Activated B cell treated with CpG ODN at 0.5 μM for 24 hours (primary cell): ENCODE measurements around the gene OSBPL1A. TPM values are rescaled to one million over a fixed set of nuclear protein-coding genes. Genes with fewer than 3 reads are reported as not detected.

Experiments
- ATAC-seq: fragments of 200-7000 bp; cut with Tn5 transposase; one replicate; pipeline ENCODE4 v1.10.0; 2021; ENCODE audit warnings: low read depth, mild to moderate bottlenecking, moderate library complexity
- CTCF ChIA-PET: fragments of 350-600 bp; sonication (Branson Sonifier 250); formaldehyde crosslinking; loops from one replicate; lab custom pipeline; 2021; ENCODE audit warnings: antibody characterized with exemption; lab: Charles Lee
- POLR2A ChIA-PET: fragments of 350-600 bp; sonication (Branson Sonifier 250); formaldehyde crosslinking; loops from one replicate; lab custom pipeline; 2021; ENCODE audit warnings: antibody characterized with exemption; lab: Charles Lee
- DNase-seq: peaks from one replicate; pipeline ENCODE4 v3.0.0; 2022
- H3K27ac Mint-ChIP-seq: one replicate; pipeline ENCODE4 v1.8.0; 2020; ENCODE audit warnings: mixed read lengths
- H3K27me3 Mint-ChIP-seq: one replicate; pipeline ENCODE4 v1.8.0; 2021; ENCODE audit warnings: mixed read lengths
- H3K36me3 Mint-ChIP-seq: one replicate; pipeline ENCODE4 v1.8.0; 2021; ENCODE audit warnings: low read depth, mixed read lengths
- H3K4me1 Mint-ChIP-seq: one replicate; pipeline ENCODE4 v1.8.0; 2021; ENCODE audit warnings: mixed read lengths
- H3K4me3 Mint-ChIP-seq: one replicate; pipeline ENCODE4 v1.8.0; 2020; ENCODE audit warnings: mild to moderate bottlenecking, mixed read lengths
- H3K9me3 Mint-ChIP-seq: one replicate; pipeline ENCODE4 v1.8.0; 2020; ENCODE audit warnings: mixed read lengths
- intact Hi-C: fragments of 100-400 bp; cut with micrococcal nuclease; formaldehyde crosslinking; loops from one replicate; pipeline ENCODE4 v1.15.1; 2024
- total RNA-seq: library from RNA; stranded (reverse); gene quantifications from 2 replicates; pipeline ENCODE4 v1.2.3, GENCODE V29; 2022
- TF ChIP-seq, protein P1 (sequence below): fragments of 200-600 bp; IDR thresholded peaks from one replicate; pipeline ENCODE4 v1.8.0; 2022; ENCODE audit warnings: antibody characterized with exemption, mild to moderate bottlenecking

Gene OSBPL1A
- total RNA-seq, 1 donor from 2014 or later = 0.80 TPM

DNA sequence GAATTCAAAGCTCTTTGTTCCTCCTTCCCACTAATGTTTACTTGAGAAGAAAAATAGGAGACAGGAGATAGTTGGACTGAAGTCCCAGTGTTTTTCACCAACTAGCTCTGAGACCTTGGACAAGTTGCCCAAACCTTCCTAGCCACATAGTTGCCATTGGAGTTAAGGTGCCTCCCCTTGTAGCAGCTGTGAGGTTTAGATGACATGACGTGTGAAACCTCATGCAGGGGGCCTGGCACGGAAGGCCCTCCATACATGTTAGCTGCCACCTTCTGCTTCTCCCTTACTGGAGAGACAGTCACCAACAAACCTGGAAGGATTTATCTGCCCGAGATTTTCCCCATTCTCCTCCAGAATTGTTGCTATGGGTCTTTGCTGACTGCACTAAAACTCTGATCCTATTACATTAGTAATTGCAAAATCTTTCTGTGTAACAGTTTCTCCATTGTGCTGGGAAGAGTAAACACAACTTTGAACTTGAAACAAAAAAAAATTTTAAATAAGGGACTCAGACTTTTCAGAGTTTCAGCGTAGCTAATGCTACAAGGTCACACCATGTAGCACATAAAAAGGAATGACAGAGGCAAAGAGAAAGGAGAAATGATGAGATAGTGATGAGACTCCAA is 282.6 kb downstream of the OSBPL1A start:
- peaks cover 9% of the 10 kb centered on the region for H3K4me1 Mint-ChIP-seq
- POLR2A ChIA-PET = interaction anchor here (0.6 kb wide), 1 partner anchor 57 kb away, joined by 7 read pairs; no protein-coding TSS in a partner anchor
- no peak overlapping the region for H3K27ac Mint-ChIP-seq
- intact Hi-C loops = loop anchor here (5.0 kb wide), 1 partner anchor 288 kb away; no protein-coding TSS in a partner anchor
- H3K4me3 Mint-ChIP-seq = no peak overlapping the region
- H3K9me3 Mint-ChIP-seq = no peaks in the 10 kb centered on the region
- peaks cover 48% of the 10 kb centered on the region for H3K36me3 Mint-ChIP-seq
- DNase-seq = no peak
- TF ChIP-seq, protein P1, sequence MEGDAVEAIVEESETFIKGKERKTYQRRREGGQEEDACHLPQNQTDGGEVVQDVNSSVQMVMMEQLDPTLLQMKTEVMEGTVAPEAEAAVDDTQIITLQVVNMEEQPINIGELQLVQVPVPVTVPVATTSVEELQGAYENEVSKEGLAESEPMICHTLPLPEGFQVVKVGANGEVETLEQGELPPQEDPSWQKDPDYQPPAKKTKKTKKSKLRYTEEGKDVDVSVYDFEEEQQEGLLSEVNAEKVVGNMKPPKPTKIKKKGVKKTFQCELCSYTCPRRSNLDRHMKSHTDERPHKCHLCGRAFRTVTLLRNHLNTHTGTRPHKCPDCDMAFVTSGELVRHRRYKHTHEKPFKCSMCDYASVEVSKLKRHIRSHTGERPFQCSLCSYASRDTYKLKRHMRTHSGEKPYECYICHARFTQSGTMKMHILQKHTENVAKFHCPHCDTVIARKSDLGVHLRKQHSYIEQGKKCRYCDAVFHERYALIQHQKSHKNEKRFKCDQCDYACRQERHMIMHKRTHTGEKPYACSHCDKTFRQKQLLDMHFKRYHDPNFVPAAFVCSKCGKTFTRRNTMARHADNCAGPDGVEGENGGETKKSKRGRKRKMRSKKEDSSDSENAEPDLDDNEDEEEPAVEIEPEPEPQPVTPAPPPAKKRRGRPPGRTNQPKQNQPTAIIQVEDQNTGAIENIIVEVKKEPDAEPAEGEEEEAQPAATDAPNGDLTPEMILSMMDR = no peak
- ATAC-seq = no peak
- CTCF ChIA-PET = interaction anchor here (0.8 to 1.1 kb wide), 2 partner anchors 277 to 493 kb away, joined by 3 to 4 read pairs; no protein-coding TSS in a partner anchor
- H3K27me3 Mint-ChIP-seq = no peaks in the 10 kb centered on the region

DNA sequence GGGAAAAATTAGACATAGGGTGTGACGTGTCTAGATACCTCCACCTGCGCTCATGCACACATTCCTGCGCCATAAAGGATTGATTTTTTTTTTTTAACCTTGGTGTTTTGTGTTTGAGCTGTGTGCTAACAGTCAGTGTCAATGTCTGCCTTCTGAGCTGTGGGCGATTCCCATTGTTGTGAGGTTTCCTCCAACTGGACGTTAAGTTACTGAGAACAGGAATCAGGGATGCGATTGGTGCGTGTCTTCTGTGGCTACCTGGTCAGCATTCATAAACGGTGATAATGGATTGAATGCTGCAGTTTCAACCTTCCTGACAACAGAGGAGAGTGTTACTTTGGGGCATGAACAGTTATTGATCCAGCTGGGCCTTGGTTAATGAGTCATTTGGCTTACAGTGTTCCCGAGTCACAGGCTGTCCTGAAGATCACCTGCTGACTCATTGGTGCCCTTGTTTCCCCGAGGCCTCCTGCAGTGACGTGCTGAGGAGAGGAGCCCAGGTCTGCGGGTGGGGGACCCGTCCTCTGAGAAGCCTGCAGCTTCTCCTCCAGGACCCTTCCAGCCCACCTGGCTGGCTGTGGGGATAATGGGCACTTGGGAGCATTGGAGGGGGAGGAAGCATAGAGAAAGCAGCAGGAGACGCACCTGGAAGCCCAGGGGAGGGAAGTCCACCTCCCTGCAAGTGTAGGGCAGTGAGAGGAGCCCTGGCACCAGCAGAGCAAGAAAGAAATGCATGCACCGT is 284.6 kb downstream of the OSBPL1A start:
- H3K27ac Mint-ChIP-seq = no peak overlapping the region
- TF ChIP-seq, protein P1 = no peak
- ChIA-PET POLR2A (no interaction called here), CTCF (interaction anchor here (0.7 kb wide), 1 partner anchor 442 kb away, joined by 3 read pairs; no protein-coding TSS in a partner anchor)
- H3K27me3 Mint-ChIP-seq = no peaks in the 10 kb centered on the region
- H3K9me3 Mint-ChIP-seq = no peaks in the 10 kb centered on the region
- DNase-seq = no peak
- intact Hi-C loops = no loop called here
- H3K4me1 Mint-ChIP-seq = peaks cover 13% of the 10 kb centered on the region
- H3K4me3 Mint-ChIP-seq = no peak overlapping the region
- H3K36me3 Mint-ChIP-seq = peaks cover 47% of the 10 kb centered on the region
- ATAC-seq = no peak

DNA sequence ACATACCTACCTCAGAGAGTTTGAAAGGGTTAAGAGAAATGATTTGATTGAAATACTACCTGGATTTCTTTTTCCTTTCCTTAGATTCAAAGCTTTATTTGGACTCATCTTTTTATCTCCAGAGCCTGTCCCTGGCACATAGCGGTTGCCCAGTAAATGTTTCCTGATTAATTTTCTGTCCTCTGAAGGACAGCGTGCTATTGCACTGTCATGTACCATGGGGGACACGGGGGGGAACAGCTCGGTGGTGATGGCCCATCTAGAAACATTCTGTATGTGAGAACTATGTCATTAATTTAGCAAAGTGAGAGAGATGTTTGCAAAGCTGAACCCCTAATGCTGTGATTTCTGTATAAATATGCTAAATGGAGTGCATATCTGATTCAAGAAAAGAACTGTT is 285.2 kb downstream of the OSBPL1A start:
- H3K4me3 Mint-ChIP-seq = no peak overlapping the region
- no peak overlapping the region for H3K27ac Mint-ChIP-seq
- no peaks in the 10 kb centered on the region for H3K27me3 Mint-ChIP-seq
- intact Hi-C loops = no loop called here
- ChIA-PET CTCF (interaction anchor here (0.7 kb wide), 1 partner anchor 441 kb away, joined by 3 read pairs; no protein-coding TSS in a partner anchor), POLR2A (no interaction called here)
- TF ChIP-seq, protein P1 = no peak
- H3K4me1 Mint-ChIP-seq = peaks cover 13% of the 10 kb centered on the region
- ATAC-seq (no peak), DNase-seq (no peak)
- no peaks in the 10 kb centered on the region for H3K9me3 Mint-ChIP-seq
- H3K36me3 Mint-ChIP-seq = peaks cover 49% of the 10 kb centered on the region

Other genes starting within 250 kb of the OSBPL1A start
- gene IMPACT, start 28.8 kb upstream of the OSBPL1A start, total RNA-seq = 11.6 and 17.4 TPM in 2 replicates
- not detected in 2 replicates for gene HRH4, start 62.8 kb upstream of the OSBPL1A start, total RNA-seq